Medulla oblongata (tissue), 1 donor: ENCODE data around the gene FAS.
A peak's percentile ranks its signal among the peaks of the same experiment; 100 is the strongest.

Source experiments
- DNase-seq: peaks from one replicate; pipeline ENCODE4 v3.0.0-alpha.2; 2015; ENCODE audit errors: extremely low spot score

FAS gene

GRCh38 chr10:88971221-88972061 lies 19.2 kb upstream of the FAS start:
- no peak for DNase-seq

GRCh38 chr10:88974012-88974411 lies 16.6 kb upstream of the FAS start:
- DNase-seq, result no peak

- DNase-seq, result no peak
Measured at GRCh38 chr10:88974446-88975376, 15.9 kb upstream of the FAS start.

- peak; percentile 39 for DNase-seq
Measured at GRCh38 chr10:88975377-88975720, 15.2 kb upstream of the FAS start.

GRCh38 chr10:88978463-88978862 lies 12.1 kb upstream of the FAS start:
- no peak for DNase-seq

GRCh38 chr10:88979153-88979562 lies 11.4 kb upstream of the FAS start:
- DNase-seq, result peak; percentile 75

GRCh38 chr10:88979603-88980002 lies 11.0 kb upstream of the FAS start:
- DNase-seq, result no peak

GRCh38 chr10:88980247-88980646 lies 10.4 kb upstream of the FAS start:
- no peak for DNase-seq

- no peak for DNase-seq
Measured at GRCh38 chr10:88980800-88981199, 9.8 kb upstream of the FAS start.

GRCh38 chr10:88981435-88981834 lies 9.2 kb upstream of the FAS start:
- no peak for DNase-seq

- no peak for DNase-seq
Measured at GRCh38 chr10:88982366-88982765, 8.2 kb upstream of the FAS start.

- DNase-seq, result no peak
Measured at GRCh38 chr10:88983206-88983605, 7.4 kb upstream of the FAS start.

GRCh38 chr10:88983939-88984338 lies 6.7 kb upstream of the FAS start:
- no peak for DNase-seq

- DNase-seq, result no peak
Measured at GRCh38 chr10:88984525-88984924, 6.1 kb upstream of the FAS start.

GRCh38 chr10:88986549-88987242 lies 3.9 kb upstream of the FAS start:
- DNase-seq, result peak; percentile 75

GRCh38 chr10:88987243-88987725 lies 3.3 kb upstream of the FAS start:
- DNase-seq, result no peak

- DNase-seq, result no peak
Measured at GRCh38 chr10:88987840-88988239, 2.8 kb upstream of the FAS start.

GRCh38 chr10:88989423-88989822 lies 1.2 kb upstream of the FAS start:
- no peak for DNase-seq

GRCh38 chr10:88989824-88990383 lies 694 bp upstream of the FAS start:
- DNase-seq, result no peak

- DNase-seq, result peak; percentile 79
Measured at GRCh38 chr10:88991161-88991898, 732 bp downstream of the FAS start.

- no peak for DNase-seq
Measured at GRCh38 chr10:88991899-88992320, 1.3 kb downstream of the FAS start.
